H9 (cell line): Measurements from ENCODE around the gene MGAT4C. TPM values are rescaled to one million over a fixed set of nuclear protein-coding genes. Genes with fewer than 3 reads are reported as not detected.

Experiments used
- DNase-seq: peaks from one replicate; pipeline ENCODE4 v3.0.0-alpha.2; 2017
- H2AFZ ChIP-seq: one replicate; pipeline ENCODE4 v1.6.1; 2013; ENCODE audit warnings: mild to moderate bottlenecking, low read length, control low read depth, moderate library complexity
- H2AK5ac ChIP-seq: 2 replicates; pipeline ENCODE4 v1.6.1; 2013; ENCODE audit warnings: low read length, control low read depth, mixed read lengths; ENCODE audit not compliant: insufficient read length
- H2BK120ac ChIP-seq: one replicate; pipeline ENCODE4 v1.6.1; 2013; ENCODE audit warnings: low read depth, mild to moderate bottlenecking, low read length, control low read depth, inconsistent platforms; ENCODE audit not compliant: poor library complexity, severe bottlenecking
- H2BK12ac ChIP-seq: 2 replicates; pipeline ENCODE4 v1.6.1; 2013; ENCODE audit warnings: low read length, control low read depth, mixed read lengths, low read depth; ENCODE audit not compliant: insufficient read length
- H2BK15ac ChIP-seq: 2 replicates; pipeline ENCODE4 v1.6.1; 2013; ENCODE audit warnings: low read depth, low read length, control low read depth
- H2BK20ac ChIP-seq: one replicate; pipeline ENCODE4 v1.6.1; 2013; ENCODE audit warnings: low read depth, mild to moderate bottlenecking, low read length, control low read depth, inconsistent platforms; ENCODE audit not compliant: poor library complexity, severe bottlenecking
- H2BK5ac ChIP-seq: 2 replicates; pipeline ENCODE4 v1.6.1; 2013; ENCODE audit warnings: low read length, control low read depth, mixed read lengths; ENCODE audit not compliant: insufficient read length
- H3K14ac ChIP-seq: 2 replicates; pipeline ENCODE4 v1.6.1; 2013; ENCODE audit warnings: low read length, control low read depth; ENCODE audit not compliant: insufficient read depth
- H3K18ac ChIP-seq: 2 replicates; pipeline ENCODE4 v1.6.1; 2013; ENCODE audit warnings: low read depth, mild to moderate bottlenecking, mixed read lengths, low read length, control low read depth; ENCODE audit not compliant: insufficient read length
- H3K23ac ChIP-seq: 2 replicates; pipeline ENCODE4 v1.6.1; 2013; ENCODE audit warnings: low read length, control low read depth, mixed read lengths, low read depth; ENCODE audit not compliant: insufficient read length
- H3K23me2 ChIP-seq: 2 replicates; pipeline ENCODE4 v1.6.1; 2013; ENCODE audit warnings: low read depth, mild to moderate bottlenecking, mixed read lengths, low read length, control low read depth; ENCODE audit not compliant: insufficient read length, poor library complexity, severe bottlenecking
- H3K27ac ChIP-seq: 2 replicates; pipeline ENCODE4 v1.5.1; 2013; ENCODE audit warnings: low read length, control low read depth, mixed read lengths, low read depth; ENCODE audit not compliant: insufficient read length
- H3K27me3 ChIP-seq: 2 replicates; pipeline ENCODE4 v1.6.1; 2013; ENCODE audit warnings: low read length, control low read depth, inconsistent platforms; ENCODE audit not compliant: insufficient read depth
- H3K4ac ChIP-seq: 2 replicates; pipeline ENCODE4 v1.6.1; 2013; ENCODE audit warnings: low read depth, mild to moderate bottlenecking, control low read depth, inconsistent platforms, low read length, moderate library complexity
- H3K4me1 ChIP-seq: 2 replicates; pipeline ENCODE4 v1.6.1; 2013; ENCODE audit warnings: low read length, control low read depth, inconsistent platforms; ENCODE audit not compliant: insufficient read depth
- H3K4me2 ChIP-seq: 2 replicates; pipeline ENCODE4 v1.6.1; 2013; ENCODE audit warnings: low read length, control low read depth, mixed read lengths; ENCODE audit not compliant: insufficient read length, insufficient read depth
- H3K56ac ChIP-seq: 2 replicates; pipeline ENCODE4 v1.6.1; 2013; ENCODE audit warnings: low read depth, mild to moderate bottlenecking, mixed read lengths, low read length, control low read depth; ENCODE audit not compliant: insufficient read length
- H3K79me1 ChIP-seq: 2 replicates; pipeline ENCODE4 v1.6.1; 2013; ENCODE audit warnings: low read depth, mild to moderate bottlenecking, moderate library complexity, low read length, control low read depth, inconsistent platforms; ENCODE audit not compliant: insufficient read depth, poor library complexity, severe bottlenecking
- H3K79me2 ChIP-seq: 2 replicates; pipeline ENCODE4 v1.6.1; 2013; ENCODE audit warnings: low read length, control low read depth, inconsistent platforms; ENCODE audit not compliant: insufficient read depth
- H3K9ac ChIP-seq: 2 replicates; pipeline ENCODE4 v1.6.1; 2013; ENCODE audit warnings: low read length, control low read depth, mixed read lengths; ENCODE audit not compliant: insufficient read length; ENCODE audit errors: extremely low read depth
- H3K9me3 ChIP-seq: one replicate; pipeline ENCODE4 v1.6.1; 2013; ENCODE audit warnings: low read depth, low read length, inconsistent platforms; ENCODE audit not compliant: control insufficient read depth
- H3T11ph ChIP-seq: one replicate; pipeline ENCODE4 v1.6.1; 2013; ENCODE audit warnings: mild to moderate bottlenecking, low read length, control low read depth, inconsistent platforms
- H4K20me1 ChIP-seq: one replicate; pipeline ENCODE4 v1.6.1; 2013; ENCODE audit not compliant: control insufficient read depth, insufficient read length, insufficient read depth
- H4K5ac ChIP-seq: 2 replicates; pipeline ENCODE4 v1.6.1; 2013; ENCODE audit warnings: low read depth, mild to moderate bottlenecking, mixed read lengths, low read length, control low read depth; ENCODE audit not compliant: insufficient read length
- H4K8ac ChIP-seq: replicated peaks from 2 replicates; pipeline ENCODE4 v1.6.1; 2013; ENCODE audit warnings: low read length, control low read depth, mixed read lengths, low read depth; ENCODE audit not compliant: insufficient read length
- H4K91ac ChIP-seq: 2 replicates; pipeline ENCODE4 v1.6.1; 2013; ENCODE audit warnings: low read depth, mild to moderate bottlenecking, moderate library complexity, mixed read lengths, low read length, control low read depth; ENCODE audit not compliant: insufficient read length
- H3K27ac Mint-ChIP-seq, 3 experiments: 2 replicates in 2 of 3; 3 replicates in 1 of 3; pipeline ENCODE4 v1.8.0; 2020 to 2021; ENCODE audit warnings: mixed read lengths in 3 of 3, mild to moderate bottlenecking in 1 of 3, moderate library complexity in 1 of 3
- H3K27me3 Mint-ChIP-seq: 2 replicates; pipeline ENCODE4 v1.8.0; 2021; ENCODE audit warnings: low read depth, mild to moderate bottlenecking, moderate library complexity, mixed read lengths
- H3K36me3 Mint-ChIP-seq, 3 experiments: 2 replicates in 2 of 3; 3 replicates in 1 of 3; pipeline ENCODE4 v1.8.0; 2020 to 2021; ENCODE audit warnings: low read depth in 3 of 3, mixed read lengths in 3 of 3; ENCODE audit not compliant: insufficient read depth in 1 of 3
- H3K4me1 Mint-ChIP-seq, 2 experiments: 2 replicates each; pipeline ENCODE4 v1.8.0; 2020; ENCODE audit warnings: mixed read lengths in 2 of 2
- H3K4me3 Mint-ChIP-seq, 2 experiments: 2 replicates in 1 of 2; 3 replicates in 1 of 2; pipeline ENCODE4 v1.8.0; 2020 to 2021; ENCODE audit warnings: mild to moderate bottlenecking in 2 of 2, mixed read lengths in 2 of 2, moderate library complexity in 1 of 2
- H3K9me3 Mint-ChIP-seq, 2 experiments: 2 replicates in 1 of 2; 3 replicates in 1 of 2; pipeline ENCODE4 v1.8.0; 2020; ENCODE audit warnings: mild to moderate bottlenecking in 2 of 2, mixed read lengths in 2 of 2, moderate library complexity in 1 of 2
- WGBS: extraction: QIAGEN DNeasy Blood & Tissue Kit; methylation state at CpG from one replicate; pipeline ENCODE4 v1.1.7; 2013; ENCODE audit warnings: missing lambda C conversion rate, low lambda C conversion rate, mixed read lengths; ENCODE audit not compliant: insufficient read length; ENCODE audit errors: extremely low coverage; 5-methylcytosine and 5-hydroxymethylcytosine counted together
- total RNA-seq: library from RNA; stranded (reverse); gene quantifications from 2 replicates; pipeline ENCODE4 v1.2.1, GENCODE V29; 2021
- TF ChIP-seq, protein P1 (sequence below): fragments of 200-600 bp; sonication (generic); conservative IDR thresholded peaks from 3 replicates; pipeline ENCODE4 v1.8.0; 2021; ENCODE audit warnings: antibody characterized with exemption, mild to moderate bottlenecking

Gene MGAT4C
- total RNA-seq, 1 experiment from 2014 or later, result 1.3 TPM

GRCh38 chr12:86216591-86216990 lies 39.6 kb downstream of the MGAT4C start:
- no peak overlapping the region for H2AK5ac ChIP-seq
- no peak for DNase-seq
- H4K5ac ChIP-seq, result no peak overlapping the region
- H4K20me1 ChIP-seq, result no peaks in the 10 kb centered on the region
- H2BK120ac ChIP-seq, result no peak overlapping the region
- no peak overlapping the region for H3K4me3 Mint-ChIP-seq
- H3K9me3 Mint-ChIP-seq, result no peaks in the 10 kb centered on the region
- H3K79me2 ChIP-seq, result no peaks in the 10 kb centered on the region
- H2BK12ac ChIP-seq, result no peak overlapping the region
- no peak overlapping the region for H2BK5ac ChIP-seq
- H3K79me1 ChIP-seq, result no peaks in the 10 kb centered on the region
- H3K23ac ChIP-seq, result no peak overlapping the region
- H3K4me1 ChIP-seq, result no peaks in the 10 kb centered on the region
- H3K27me3 Mint-ChIP-seq, result no peaks in the 10 kb centered on the region
- no peak overlapping the region for H3T11ph ChIP-seq
- no peak overlapping the region for H3K9ac ChIP-seq
- peaks cover 0 to 5% of the 10 kb centered on the region in 2 experiments; a peak in 2 of 4 replicates for H3K4me1 Mint-ChIP-seq
- no peak overlapping the region for H3K18ac ChIP-seq
- no peak overlapping the region for H3K56ac ChIP-seq
- no peak overlapping the region for H3K14ac ChIP-seq
- TF ChIP-seq, protein P1, sequence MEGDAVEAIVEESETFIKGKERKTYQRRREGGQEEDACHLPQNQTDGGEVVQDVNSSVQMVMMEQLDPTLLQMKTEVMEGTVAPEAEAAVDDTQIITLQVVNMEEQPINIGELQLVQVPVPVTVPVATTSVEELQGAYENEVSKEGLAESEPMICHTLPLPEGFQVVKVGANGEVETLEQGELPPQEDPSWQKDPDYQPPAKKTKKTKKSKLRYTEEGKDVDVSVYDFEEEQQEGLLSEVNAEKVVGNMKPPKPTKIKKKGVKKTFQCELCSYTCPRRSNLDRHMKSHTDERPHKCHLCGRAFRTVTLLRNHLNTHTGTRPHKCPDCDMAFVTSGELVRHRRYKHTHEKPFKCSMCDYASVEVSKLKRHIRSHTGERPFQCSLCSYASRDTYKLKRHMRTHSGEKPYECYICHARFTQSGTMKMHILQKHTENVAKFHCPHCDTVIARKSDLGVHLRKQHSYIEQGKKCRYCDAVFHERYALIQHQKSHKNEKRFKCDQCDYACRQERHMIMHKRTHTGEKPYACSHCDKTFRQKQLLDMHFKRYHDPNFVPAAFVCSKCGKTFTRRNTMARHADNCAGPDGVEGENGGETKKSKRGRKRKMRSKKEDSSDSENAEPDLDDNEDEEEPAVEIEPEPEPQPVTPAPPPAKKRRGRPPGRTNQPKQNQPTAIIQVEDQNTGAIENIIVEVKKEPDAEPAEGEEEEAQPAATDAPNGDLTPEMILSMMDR, result no peak
- H2AFZ ChIP-seq, result no peak overlapping the region
- H3K36me3 Mint-ChIP-seq, result peaks cover 0 to 5% (median 0%) of the 10 kb centered on the region in 3 experiments; a peak in 2 of 7 replicates
- H3K27ac ChIP-seq, result no peak overlapping the region
- no peak overlapping the region for H2BK20ac ChIP-seq
- no peak overlapping the region for H3K27ac Mint-ChIP-seq
- H3K9me3 ChIP-seq, result no peaks in the 10 kb centered on the region
- no peak overlapping the region for H4K91ac ChIP-seq
- no peaks in the 10 kb centered on the region for H3K23me2 ChIP-seq
- no peak overlapping the region for H4K8ac ChIP-seq
- H3K4ac ChIP-seq, result no peak overlapping the region
- no peak overlapping the region for H3K4me2 ChIP-seq
- no peaks in the 10 kb centered on the region for H3K27me3 ChIP-seq
- no CpG with 5 or more reads among the region's 2 CpGs for WGBS
- no peak overlapping the region for H2BK15ac ChIP-seq
